Stimulated activated CD4-positive, alpha-beta T cell treated with anti-CD3 and anti-CD28 coated beads, Interleukin-12 subunit alpha, Interleukin-12 subunit beta, amount 100 ng/mL, for 48 hours (primary cell): ENCODE results near the gene SSBP4.

Experiments
- DNase-seq, 3 donors: peaks; one replicate each; pipeline ENCODE4 v3.0.0-alpha.2; 2020; ENCODE audit warnings: low read depth in 2 of 3, low spot score in 1 of 3

Gene SSBP4

GRCh38 chr19:18419699-18420460, 682 bp downstream of the SSBP4 start:
- DNase-seq = peak in 1 of 3 donors; percentile 43

GRCh38 chr19:18420930-18421329, 1.7 kb downstream of the SSBP4 start:
- DNase-seq = no peak

- DNase-seq = no peak
Observed at GRCh38 chr19:18421371-18421959, 2.3 kb downstream of the SSBP4 start.

GRCh38 chr19:18422530-18423191, 3.5 kb downstream of the SSBP4 start:
- DNase-seq = no peak

- DNase-seq = no peak
Observed at GRCh38 chr19:18423258-18424020, 4.2 kb downstream of the SSBP4 start.

GRCh38 chr19:18424122-18424889, 5.1 kb downstream of the SSBP4 start:
- DNase-seq = no peak

- no peak for DNase-seq
Observed at GRCh38 chr19:18424890-18425514, 5.8 kb downstream of the SSBP4 start.

- no peak for DNase-seq
Observed at GRCh38 chr19:18425515-18426415, 6.6 kb downstream of the SSBP4 start.

- DNase-seq = no peak
Observed at GRCh38 chr19:18426416-18426767, 7.2 kb downstream of the SSBP4 start.

GRCh38 chr19:18427080-18427742, 8.0 kb downstream of the SSBP4 start:
- no peak for DNase-seq

GRCh38 chr19:18427743-18428113, 8.5 kb downstream of the SSBP4 start:
- no peak for DNase-seq

GRCh38 chr19:18428173-18428786, 9.1 kb downstream of the SSBP4 start:
- no peak for DNase-seq

- DNase-seq = peak in 1 of 3 donors; percentile 70
Observed at GRCh38 chr19:18428787-18429674, 9.8 kb downstream of the SSBP4 start.

- DNase-seq = no peak
Observed at GRCh38 chr19:18429717-18430416, 10.7 kb downstream of the SSBP4 start.

- no peak for DNase-seq
Observed at GRCh38 chr19:18430417-18431144, 11.4 kb downstream of the SSBP4 start.
